K562 (cell line): ENCODE measurements around the gene REM2. TPM values are rescaled to one million over a fixed set of nuclear protein-coding genes. Genes with fewer than 3 reads are reported as not detected.

Experiments used
- MEF2A ChIP-seq: IDR thresholded peaks from 2 replicates; pipeline ENCODE4 v1.6.1; 2011; ENCODE audit warnings: low read depth, mild to moderate bottlenecking, low read length, moderate library complexity; ENCODE audit not compliant: control insufficient read depth
- NR2C1 ChIP-seq, 2 experiments: fragments of 450-650 bp; IDR thresholded peaks; 2 replicates each; pipeline ENCODE4 v1.6.1; 2017; ENCODE audit warnings: mild to moderate bottlenecking in 2 of 2, antibody characterized with exemption in 1 of 2, inconsistent platforms in 1 of 2, missing compliant biosample characterization in 1 of 2, missing genetic modification characterization in 1 of 2
- ZNF444 ChIP-seq: fragments of 250-450 bp; sonication (Bioruptor Pico); IDR thresholded peaks from 2 replicates; pipeline ENCODE4 v1.4.0; 2020; ENCODE audit warnings: mild to moderate bottlenecking, moderate library complexity
- ZSCAN29 ChIP-seq: fragments of 450-650 bp; IDR thresholded peaks from 2 replicates; pipeline ENCODE4 v1.6.1; 2017
- polyA plus RNA-seq, 8 experiments: library from polyadenylated mRNA; depleted of rRNA in 4 of 8; stranded (reverse) in 5 of 8; unstranded in 3 of 8; fragments of >200 nt; fragmentation: Nextera tagmentation in 2 of 8; fragmentation: Illumina TruSeq in 1 of 8; extraction: Ambion mirVana in 2 of 8; extraction: Trizol in 1 of 8; gene quantifications; 2 replicates each; pipeline versions ENCODE4 v1.2.1 to v1.2.3, GENCODE V29; 2011 to 2014; ENCODE audit warnings: inconsistent platforms in 1 of 8, missing spikeins in 1 of 8
- total RNA-seq, 7 experiments: library from RNA; depleted of rRNA in 6 of 7; stranded (reverse); fragments of >200 nt in 6 of 7; fragmentation: Illumina TruSeq in 2 of 7; extraction: Trizol in 2 of 7; gene quantifications; 2 replicates each; pipeline versions ENCODE4 v1.2.1 to v1.2.3, GENCODE V29; 2011 to 2021; ENCODE audit warnings: low replicate concordance in 1 of 7
- TF ChIP-seq, protein P1 (sequence below): fragments of 250-450 bp; sonication (Bioruptor Pico); IDR thresholded peaks from 2 replicates; pipeline ENCODE4 v1.5.0; 2021
- TF ChIP-seq, protein P2 (sequence below): fragments of 150-350 bp; conservative IDR thresholded peaks from 2 replicates; pipeline ENCODE4 v1.6.1; 2014; ENCODE audit warnings: low read length

Gene REM2
- total and polyA plus RNA-seq, 9 of the 15 experiments (the other 6 are each of a cell fraction or from before 2014, with no cell fraction given) = 0.18 to 1.0 (median 0.38) TPM

DNA sequence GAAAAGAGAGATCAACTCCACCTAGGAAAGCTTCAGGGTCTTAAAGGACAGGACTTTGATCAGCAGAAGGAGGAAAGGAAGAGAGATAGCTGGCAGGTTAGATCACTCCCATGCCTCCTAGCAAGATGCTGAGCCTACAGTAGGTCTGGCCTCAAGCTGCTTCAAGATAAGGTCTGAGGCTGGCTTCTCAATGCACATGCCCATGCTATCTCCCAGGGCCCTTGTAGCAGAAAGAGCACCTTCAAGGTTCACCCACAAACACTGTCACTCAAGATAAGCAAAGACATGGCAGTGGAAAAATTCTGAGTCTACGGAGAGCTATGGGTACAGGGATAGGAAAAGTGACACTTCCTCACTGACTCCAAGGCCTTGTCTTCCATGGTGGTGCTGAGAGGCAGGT lies 14.3 kb downstream of the REM2 start (continued):
- TF ChIP-seq, protein P1, sequence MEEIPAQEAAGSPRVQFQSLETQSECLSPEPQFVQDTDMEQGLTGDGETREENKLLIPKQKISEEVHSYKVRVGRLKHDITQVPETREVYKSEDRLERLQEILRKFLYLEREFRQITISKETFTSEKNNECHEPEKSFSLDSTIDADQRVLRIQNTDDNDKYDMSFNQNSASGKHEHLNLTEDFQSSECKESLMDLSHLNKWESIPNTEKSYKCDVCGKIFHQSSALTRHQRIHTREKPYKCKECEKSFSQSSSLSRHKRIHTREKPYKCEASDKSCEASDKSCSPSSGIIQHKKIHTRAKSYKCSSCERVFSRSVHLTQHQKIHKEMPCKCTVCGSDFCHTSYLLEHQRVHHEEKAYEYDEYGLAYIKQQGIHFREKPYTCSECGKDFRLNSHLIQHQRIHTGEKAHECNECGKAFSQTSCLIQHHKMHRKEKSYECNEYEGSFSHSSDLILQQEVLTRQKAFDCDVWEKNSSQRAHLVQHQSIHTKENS (CRISPR knock-in tag) = no peak
- TF ChIP-seq NR2C1 (IDR thresholded peaks at IDR 0.05) (no peak; the same call in 1 of the 2 replicates), NR2C1 (tag; IDR thresholded peaks at IDR 0.05) (no peak), ZNF444 (CRISPR knock-in tag) (no peak), ZSCAN29 (no peak), MEF2A (no peak)
- TF ChIP-seq, protein P2, sequence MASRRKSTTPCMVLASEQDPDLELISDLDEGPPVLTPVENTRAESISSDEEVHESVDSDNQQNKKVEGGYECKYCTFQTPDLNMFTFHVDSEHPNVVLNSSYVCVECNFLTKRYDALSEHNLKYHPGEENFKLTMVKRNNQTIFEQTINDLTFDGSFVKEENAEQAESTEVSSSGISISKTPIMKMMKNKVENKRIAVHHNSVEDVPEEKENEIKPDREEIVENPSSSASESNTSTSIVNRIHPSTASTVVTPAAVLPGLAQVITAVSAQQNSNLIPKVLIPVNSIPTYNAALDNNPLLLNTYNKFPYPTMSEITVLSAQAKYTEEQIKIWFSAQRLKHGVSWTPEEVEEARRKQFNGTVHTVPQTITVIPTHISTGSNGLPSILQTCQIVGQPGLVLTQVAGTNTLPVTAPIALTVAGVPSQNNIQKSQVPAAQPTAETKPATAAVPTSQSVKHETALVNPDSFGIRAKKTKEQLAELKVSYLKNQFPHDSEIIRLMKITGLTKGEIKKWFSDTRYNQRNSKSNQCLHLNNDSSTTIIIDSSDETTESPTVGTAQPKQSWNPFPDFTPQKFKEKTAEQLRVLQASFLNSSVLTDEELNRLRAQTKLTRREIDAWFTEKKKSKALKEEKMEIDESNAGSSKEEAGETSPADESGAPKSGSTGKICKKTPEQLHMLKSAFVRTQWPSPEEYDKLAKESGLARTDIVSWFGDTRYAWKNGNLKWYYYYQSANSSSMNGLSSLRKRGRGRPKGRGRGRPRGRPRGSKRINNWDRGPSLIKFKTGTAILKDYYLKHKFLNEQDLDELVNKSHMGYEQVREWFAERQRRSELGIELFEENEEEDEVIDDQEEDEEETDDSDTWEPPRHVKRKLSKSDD = no peak
